Measurements from ENCODE around the gene PRR3.

DNA sequence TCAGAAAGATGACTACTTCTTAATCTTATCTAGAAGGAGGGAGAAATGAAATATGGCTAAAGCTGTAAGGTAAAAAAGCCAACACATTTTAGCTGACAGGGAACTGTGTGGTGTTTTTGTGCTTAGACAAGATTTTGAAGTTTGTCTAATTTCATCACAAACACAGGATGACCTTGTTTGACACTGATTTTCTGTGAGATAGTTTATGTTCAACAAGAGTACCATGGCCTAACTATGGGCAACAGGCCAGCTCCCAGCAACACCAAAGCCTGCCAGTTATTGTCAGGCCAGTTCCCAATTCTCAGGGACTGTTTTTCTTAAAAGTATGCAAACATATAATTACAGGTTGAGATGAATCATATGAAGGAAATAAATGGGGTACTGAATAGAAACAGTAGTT, 8.7 kb downstream of the PRR3 start:
- TF ChIP-seq, protein P1, sequence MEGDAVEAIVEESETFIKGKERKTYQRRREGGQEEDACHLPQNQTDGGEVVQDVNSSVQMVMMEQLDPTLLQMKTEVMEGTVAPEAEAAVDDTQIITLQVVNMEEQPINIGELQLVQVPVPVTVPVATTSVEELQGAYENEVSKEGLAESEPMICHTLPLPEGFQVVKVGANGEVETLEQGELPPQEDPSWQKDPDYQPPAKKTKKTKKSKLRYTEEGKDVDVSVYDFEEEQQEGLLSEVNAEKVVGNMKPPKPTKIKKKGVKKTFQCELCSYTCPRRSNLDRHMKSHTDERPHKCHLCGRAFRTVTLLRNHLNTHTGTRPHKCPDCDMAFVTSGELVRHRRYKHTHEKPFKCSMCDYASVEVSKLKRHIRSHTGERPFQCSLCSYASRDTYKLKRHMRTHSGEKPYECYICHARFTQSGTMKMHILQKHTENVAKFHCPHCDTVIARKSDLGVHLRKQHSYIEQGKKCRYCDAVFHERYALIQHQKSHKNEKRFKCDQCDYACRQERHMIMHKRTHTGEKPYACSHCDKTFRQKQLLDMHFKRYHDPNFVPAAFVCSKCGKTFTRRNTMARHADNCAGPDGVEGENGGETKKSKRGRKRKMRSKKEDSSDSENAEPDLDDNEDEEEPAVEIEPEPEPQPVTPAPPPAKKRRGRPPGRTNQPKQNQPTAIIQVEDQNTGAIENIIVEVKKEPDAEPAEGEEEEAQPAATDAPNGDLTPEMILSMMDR (IDR thresholded peaks at IDR 0.05; ENCODE audit: borderline replicate concordance, extremely low read depth, low read length, poor library complexity, severe bottlenecking), result no peak
- no peak for TF ChIP-seq EZH2 (IDR thresholded peaks at IDR 0.05; ENCODE audit: borderline replicate concordance, low read depth, low read length, severe bottlenecking)

Data from DND-41 (cell line).